Measurements from ENCODE around the gene SRGAP3. TPM values are rescaled to one million over a fixed set of nuclear protein-coding genes. Genes with fewer than 3 reads are reported as not detected.

SRGAP3 gene
- total RNA-seq, 1 donor from 2014 or later: 68.6 TPM

- Mint-ChIP-seq H3K4me1 (peaks cover 44% of the 10 kb centered on the region), H3K36me3 (peaks cover 34% of the 10 kb centered on the region), H3K4me3 (no peak overlapping the region), H3K27ac (peak overlapping the region; percentile 87), H3K27me3 (ENCODE audit: low read depth) (no peaks in the 10 kb centered on the region), H3K9me3 (no peaks in the 10 kb centered on the region)
- no peak for TF ChIP-seq CTCF (IDR thresholded peaks at IDR 0.05; ENCODE audit: unreplicated experiment)
- DNase-seq (ENCODE audit: low spot score in 2 of 2, unreplicated experiment in 2 of 2): no peak
Observed at GRCh38 chr3:9020426-9020825, 229.0 kb downstream of the SRGAP3 start.

GRCh38 chr3:9019259-9019961 is 230.0 kb downstream of the SRGAP3 start:
- Mint-ChIP-seq H3K27me3 (ENCODE audit: low read depth) (no peaks in the 10 kb centered on the region), H3K36me3 (peaks cover 29% of the 10 kb centered on the region), H3K27ac (peak overlapping the region; percentile 87), H3K4me1 (peaks cover 44% of the 10 kb centered on the region), H3K4me3 (no peak overlapping the region), H3K9me3 (no peaks in the 10 kb centered on the region)
- no peak for DNase-seq (ENCODE audit: low spot score in 2 of 2, unreplicated experiment in 2 of 2)
- no peak for TF ChIP-seq CTCF (IDR thresholded peaks at IDR 0.05; ENCODE audit: unreplicated experiment)

- no peaks in the 10 kb centered on the region for H3K9me3 Mint-ChIP-seq
- no peak overlapping the region for H3K4me3 Mint-ChIP-seq
- TF ChIP-seq CTCF (IDR thresholded peaks at IDR 0.05; ENCODE audit: unreplicated experiment): no peak
- DNase-seq (ENCODE audit: low spot score in 2 of 2, unreplicated experiment in 2 of 2): no peak
- peaks cover 44% of the 10 kb centered on the region for H3K36me3 Mint-ChIP-seq
- H3K27ac Mint-ChIP-seq: no peak overlapping the region
- H3K4me1 Mint-ChIP-seq: peaks cover 16% of the 10 kb centered on the region
- H3K27me3 Mint-ChIP-seq (ENCODE audit: low read depth): no peaks in the 10 kb centered on the region
Observed at GRCh38 chr3:9015250-9015649, 234.2 kb downstream of the SRGAP3 start.

- peaks cover 3% of the 10 kb centered on the region for H3K4me1 Mint-ChIP-seq
- H3K27me3 Mint-ChIP-seq (ENCODE audit: low read depth): no peaks in the 10 kb centered on the region
- no peak for TF ChIP-seq CTCF (IDR thresholded peaks at IDR 0.05; ENCODE audit: unreplicated experiment)
- H3K4me3 Mint-ChIP-seq: no peak overlapping the region
- H3K27ac Mint-ChIP-seq: no peak overlapping the region
- peaks cover 55% of the 10 kb centered on the region for H3K36me3 Mint-ChIP-seq
- H3K9me3 Mint-ChIP-seq: no peaks in the 10 kb centered on the region
- no peak for DNase-seq (ENCODE audit: low spot score in 2 of 2, unreplicated experiment in 2 of 2)
Observed at GRCh38 chr3:9013782-9014563, 235.5 kb downstream of the SRGAP3 start.

- Mint-ChIP-seq H3K4me3 (no peak overlapping the region), H3K27me3 (ENCODE audit: low read depth) (no peaks in the 10 kb centered on the region), H3K36me3 (peaks cover 65% of the 10 kb centered on the region), H3K4me1 (no peaks in the 10 kb centered on the region), H3K9me3 (no peaks in the 10 kb centered on the region), H3K27ac (no peak overlapping the region)
- TF ChIP-seq CTCF (IDR thresholded peaks at IDR 0.05; ENCODE audit: unreplicated experiment): no peak
- no peak for DNase-seq (ENCODE audit: low spot score in 2 of 2, unreplicated experiment in 2 of 2)
Observed at GRCh38 chr3:9012521-9012920, 236.9 kb downstream of the SRGAP3 start.
